ENCODE results near the gene PSAP. TPM values are rescaled to one million over a fixed set of nuclear protein-coding genes. Genes with fewer than 3 reads are reported as not detected.

Gene PSAP
- polyA plus RNA-seq, 1 donor from 2014 or later, result 651 TPM

- no peaks in the 10 kb centered on the region for H3K79me2 ChIP-seq (replicated peaks; ENCODE audit: insufficient read depth, low read length)
- no peaks in the 10 kb centered on the region for H3F3A ChIP-seq (ENCODE audit: insufficient read depth, low read length, poor library complexity, severe bottlenecking)
- no peaks in the 10 kb centered on the region for H3K36me3 ChIP-seq (ENCODE audit: insufficient read depth, low read length)
- no peak overlapping the region for H3K4me3 ChIP-seq (ENCODE audit: low read length)
- no peak overlapping the region for H3K27ac ChIP-seq (ENCODE audit: low read length)
- H3K9me3 ChIP-seq (ENCODE audit: low read length), result no peaks in the 10 kb centered on the region
- H2AFZ ChIP-seq (ENCODE audit: low read depth, low read length), result no peak overlapping the region
- TF ChIP-seq RAD21 (conservative IDR thresholded peaks at IDR 0.05), result no peak
- TF ChIP-seq TAF1 (IDR thresholded peaks at IDR 0.05; ENCODE audit: low read depth), result no peak
- TF ChIP-seq, protein P1, sequence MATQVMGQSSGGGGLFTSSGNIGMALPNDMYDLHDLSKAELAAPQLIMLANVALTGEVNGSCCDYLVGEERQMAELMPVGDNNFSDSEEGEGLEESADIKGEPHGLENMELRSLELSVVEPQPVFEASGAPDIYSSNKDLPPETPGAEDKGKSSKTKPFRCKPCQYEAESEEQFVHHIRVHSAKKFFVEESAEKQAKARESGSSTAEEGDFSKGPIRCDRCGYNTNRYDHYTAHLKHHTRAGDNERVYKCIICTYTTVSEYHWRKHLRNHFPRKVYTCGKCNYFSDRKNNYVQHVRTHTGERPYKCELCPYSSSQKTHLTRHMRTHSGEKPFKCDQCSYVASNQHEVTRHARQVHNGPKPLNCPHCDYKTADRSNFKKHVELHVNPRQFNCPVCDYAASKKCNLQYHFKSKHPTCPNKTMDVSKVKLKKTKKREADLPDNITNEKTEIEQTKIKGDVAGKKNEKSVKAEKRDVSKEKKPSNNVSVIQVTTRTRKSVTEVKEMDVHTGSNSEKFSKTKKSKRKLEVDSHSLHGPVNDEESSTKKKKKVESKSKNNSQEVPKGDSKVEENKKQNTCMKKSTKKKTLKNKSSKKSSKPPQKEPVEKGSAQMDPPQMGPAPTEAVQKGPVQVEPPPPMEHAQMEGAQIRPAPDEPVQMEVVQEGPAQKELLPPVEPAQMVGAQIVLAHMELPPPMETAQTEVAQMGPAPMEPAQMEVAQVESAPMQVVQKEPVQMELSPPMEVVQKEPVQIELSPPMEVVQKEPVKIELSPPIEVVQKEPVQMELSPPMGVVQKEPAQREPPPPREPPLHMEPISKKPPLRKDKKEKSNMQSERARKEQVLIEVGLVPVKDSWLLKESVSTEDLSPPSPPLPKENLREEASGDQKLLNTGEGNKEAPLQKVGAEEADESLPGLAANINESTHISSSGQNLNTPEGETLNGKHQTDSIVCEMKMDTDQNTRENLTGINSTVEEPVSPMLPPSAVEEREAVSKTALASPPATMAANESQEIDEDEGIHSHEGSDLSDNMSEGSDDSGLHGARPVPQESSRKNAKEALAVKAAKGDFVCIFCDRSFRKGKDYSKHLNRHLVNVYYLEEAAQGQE (IDR thresholded peaks at IDR 0.05; ENCODE audit: borderline replicate concordance), result no peak
- no peak overlapping the region for H3K4me2 ChIP-seq (ENCODE audit: low read length)
- H4K20me1 ChIP-seq (ENCODE audit: insufficient read depth), result no peaks in the 10 kb centered on the region
- no peaks in the 10 kb centered on the region for H3K9me2 ChIP-seq (ENCODE audit: insufficient read depth, low read length)
- no peak overlapping the region for H3K9ac ChIP-seq (ENCODE audit: low read length)
- peaks cover 24% of the 10 kb centered on the region for H3K27me3 ChIP-seq (ENCODE audit: insufficient read depth, low read depth, low read length)
Observed at GRCh38 chr10:71771821-71772617, 79.0 kb downstream of the PSAP start.

DNA sequence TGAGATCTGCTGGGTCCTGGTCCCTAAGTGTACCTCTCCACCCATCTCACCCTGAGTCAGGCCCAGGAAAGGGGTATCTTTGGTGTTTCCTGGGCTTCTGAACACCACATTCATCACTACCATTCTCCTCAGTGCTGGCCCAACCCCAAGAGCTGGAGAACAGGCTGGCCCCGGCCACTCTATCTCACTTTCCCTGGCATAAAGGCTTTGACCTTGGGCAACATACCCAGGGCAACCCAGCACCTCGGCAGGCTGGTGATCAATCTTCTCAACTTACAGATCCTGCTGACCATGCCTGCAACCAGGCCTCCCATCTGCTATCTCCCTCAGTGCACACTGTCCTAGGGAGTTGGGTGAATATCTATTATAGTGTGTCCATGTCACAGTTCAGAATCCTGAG is 79.8 kb downstream of the PSAP start:
- no peaks in the 10 kb centered on the region for H3K9me2 ChIP-seq (ENCODE audit: insufficient read depth, low read length)
- no peak overlapping the region for H3K27ac ChIP-seq (ENCODE audit: low read length)
- TF ChIP-seq SMC3 (conservative IDR thresholded peaks at IDR 0.05; ENCODE audit: poor library complexity), result no peak
- TF ChIP-seq RAD21 (conservative IDR thresholded peaks at IDR 0.05), result no peak
- TF ChIP-seq CTCF (IDR thresholded peaks at IDR 0.05; ENCODE audit: poor library complexity, severe bottlenecking), result no peak
- no peak for TF ChIP-seq TAF1 (IDR thresholded peaks at IDR 0.05; ENCODE audit: low read depth)
- TF ChIP-seq, protein P1 (IDR thresholded peaks at IDR 0.05; ENCODE audit: borderline replicate concordance), result no peak
- TF ChIP-seq MXI1 (conservative IDR thresholded peaks at IDR 0.05; ENCODE audit: poor library complexity, severe bottlenecking), result no peak
- no peak for TF ChIP-seq POLR2AphosphoS5 (IDR thresholded peaks at IDR 0.05)
- TF ChIP-seq EZH2 (IDR thresholded peaks at IDR 0.05; ENCODE audit: borderline replicate concordance, insufficient read depth, low read length, poor library complexity, severe bottlenecking), result no peak
- no peak for TF ChIP-seq EP300 (conservative IDR thresholded peaks at IDR 0.05; ENCODE audit: poor library complexity, severe bottlenecking)
- no peak overlapping the region for H3K4me3 ChIP-seq (ENCODE audit: low read length)
- H3K4me2 ChIP-seq (ENCODE audit: low read length), result no peak overlapping the region
- no peaks in the 10 kb centered on the region for H3K9me3 ChIP-seq (ENCODE audit: low read length)
- no peaks in the 10 kb centered on the region for H3K36me3 ChIP-seq (ENCODE audit: insufficient read depth, low read length)
- peaks cover 24% of the 10 kb centered on the region for H3K27me3 ChIP-seq (ENCODE audit: insufficient read depth, low read depth, low read length)
- H2AFZ ChIP-seq (ENCODE audit: low read depth, low read length), result no peak overlapping the region
- no peak overlapping the region for H3K9ac ChIP-seq (ENCODE audit: low read length)
- no peaks in the 10 kb centered on the region for H4K20me1 ChIP-seq (ENCODE audit: insufficient read depth)
- H3F3A ChIP-seq (ENCODE audit: insufficient read depth, low read length, poor library complexity, severe bottlenecking), result no peaks in the 10 kb centered on the region
- H3K79me2 ChIP-seq (replicated peaks; ENCODE audit: insufficient read depth, low read length), result no peaks in the 10 kb centered on the region

All from neural cell (in vitro differentiated cells).